CD4-positive, alpha-beta memory T cell (primary cell): ENCODE measurements around the gene PTPRT. TPM values are rescaled to one million over a fixed set of nuclear protein-coding genes. Genes with fewer than 3 reads are reported as not detected.

ENCODE experiments used
- CTCF ChIA-PET: fragments of 350-600 bp; sonication (Branson Sonifier 250); formaldehyde crosslinking; loops from one replicate; lab custom pipeline; 2021; ENCODE audit warnings: inconsistent platforms; ENCODE audit not compliant: partially characterized antibody; lab: Charles Lee
- POLR2A ChIA-PET: fragments of 350-600 bp; sonication (Branson Sonifier 250); formaldehyde crosslinking; loops from one replicate; lab custom pipeline; 2021; ENCODE audit not compliant: partially characterized antibody; lab: Charles Lee
- DNase-seq, 5 donors: peaks; one replicate each; pipeline versions ENCODE4 v3.0.0 to v3.0.0-alpha.2; 2020 to 2022; ENCODE audit warnings: mixed read lengths in 1 of 5
- H3K27ac ChIP-seq: one replicate; pipeline ENCODE4 v1.7.0; 2013; ENCODE audit warnings: low read depth, low read length
- H3K27me3 ChIP-seq: 2 replicates; pipeline ENCODE4 v1.7.0; 2013; ENCODE audit warnings: mild to moderate bottlenecking, low read length, moderate library complexity; ENCODE audit not compliant: insufficient read depth
- H3K36me3 ChIP-seq: 2 replicates; pipeline ENCODE4 v1.7.0; 2013; ENCODE audit warnings: mild to moderate bottlenecking, low read length, moderate library complexity; ENCODE audit not compliant: insufficient read depth
- H3K4me1 ChIP-seq: 2 replicates; pipeline ENCODE4 v1.7.0; 2013; ENCODE audit warnings: mild to moderate bottlenecking, low read length, moderate library complexity; ENCODE audit not compliant: insufficient read depth
- H3K4me3 ChIP-seq, 2 donors: one replicate each; pipeline ENCODE4 v1.7.0; 2013; ENCODE audit warnings: low read length in 2 of 2, mild to moderate bottlenecking in 1 of 2
- H3K9me3 ChIP-seq, 2 donors: one replicate each; pipeline ENCODE4 v1.7.0; 2013; ENCODE audit warnings: low read length in 2 of 2, control low read depth in 1 of 2; ENCODE audit not compliant: control insufficient read depth in 1 of 2
- H3K27ac Mint-ChIP-seq, 7 donors: one replicate each; pipeline ENCODE4 v1.8.0; 2020 to 2021; ENCODE audit warnings: mixed read lengths in 7 of 7, mild to moderate bottlenecking in 6 of 7, inconsistent platforms in 3 of 7, moderate library complexity in 3 of 7
- H3K27me3 Mint-ChIP-seq, 2 donors: one replicate each; pipeline ENCODE4 v1.8.0; 2020 to 2021; ENCODE audit warnings: mixed read lengths in 2 of 2
- H3K36me3 Mint-ChIP-seq, 2 donors: one replicate each; pipeline ENCODE4 v1.8.0; 2020 to 2021; ENCODE audit warnings: mixed read lengths in 2 of 2, inconsistent platforms in 1 of 2, mild to moderate bottlenecking in 1 of 2
- H3K4me1 Mint-ChIP-seq, 4 donors: one replicate each; pipeline ENCODE4 v1.8.0; 2020 to 2021; ENCODE audit warnings: mixed read lengths in 4 of 4, mild to moderate bottlenecking in 1 of 4
- H3K4me3 Mint-ChIP-seq, 8 donors: one replicate each; pipeline ENCODE4 v1.8.0; 2020 to 2021; ENCODE audit warnings: mixed read lengths in 8 of 8, mild to moderate bottlenecking in 7 of 8, moderate library complexity in 6 of 8, inconsistent platforms in 3 of 8
- H3K9me3 Mint-ChIP-seq, 8 donors: one replicate each; pipeline ENCODE4 v1.8.0; 2020 to 2021; ENCODE audit warnings: mixed read lengths in 8 of 8, mild to moderate bottlenecking in 5 of 8, inconsistent platforms in 3 of 8, moderate library complexity in 1 of 8
- intact Hi-C: fragments of 100-400 bp; cut with micrococcal nuclease; formaldehyde crosslinking; loops from one replicate; pipeline ENCODE4 v1.15.1; 2023
- polyA plus RNA-seq, 2 donors: library from polyadenylated mRNA; unstranded; fragments of 300-500 nt; fragmentation: Illumina TruSeq; gene quantifications; one replicate each; pipeline ENCODE4 v1.2.3, GENCODE V29; 2021
- total RNA-seq, 2 experiments: library from RNA; stranded (reverse); gene quantifications; one replicate each; pipeline ENCODE4 v1.2.3, GENCODE V29; 2021

The PTPRT gene
- total and polyA plus RNA-seq, 4 experiments from 2014 or later, result not detected

- H3K4me1 Mint-ChIP-seq, result no peaks in the 10 kb centered on the region
- no peak overlapping the region for H3K4me3 Mint-ChIP-seq
- H3K27me3 ChIP-seq, result no peaks in the 10 kb centered on the region
- no peak overlapping the region for H3K27ac ChIP-seq
- POLR2A ChIA-PET, result no interaction called here
- H3K27me3 Mint-ChIP-seq, result no peaks in the 10 kb centered on the region
- intact Hi-C loops, result no loop called here
- no peak for DNase-seq
- H3K36me3 ChIP-seq, result no peaks in the 10 kb centered on the region
- H3K36me3 Mint-ChIP-seq, result no peaks in the 10 kb centered on the region
- CTCF ChIA-PET, result no interaction called here
- no peaks in the 10 kb centered on the region for H3K4me1 ChIP-seq
- peaks cover 0 to 7% (median 4%) of the 10 kb centered on the region in 8 donors for H3K9me3 Mint-ChIP-seq
- H3K27ac Mint-ChIP-seq, result no peak overlapping the region
- no peak overlapping the region for H3K4me3 ChIP-seq
- H3K9me3 ChIP-seq, result no peaks in the 10 kb centered on the region
These were observed 996.6 kb downstream of the PTPRT start for GRCh38 chr20:42193119-42193518.

- ChIA-PET POLR2A (no interaction called here), CTCF (no interaction called here)
- H3K4me1 Mint-ChIP-seq, result no peaks in the 10 kb centered on the region
- Histone ChIP-seq H3K9me3 (no peaks in the 10 kb centered on the region), H3K4me3 (no peak overlapping the region), H3K36me3 (no peaks in the 10 kb centered on the region), H3K27me3 (no peaks in the 10 kb centered on the region), H3K27ac (no peak overlapping the region), H3K4me1 (no peaks in the 10 kb centered on the region)
- intact Hi-C loops, result no loop called here
- H3K4me3 Mint-ChIP-seq, result no peak overlapping the region
- peaks cover 0 to 10% (median 3%) of the 10 kb centered on the region in 8 donors for H3K9me3 Mint-ChIP-seq
- no peak overlapping the region for H3K27ac Mint-ChIP-seq
- no peaks in the 10 kb centered on the region for H3K36me3 Mint-ChIP-seq
- H3K27me3 Mint-ChIP-seq, result no peaks in the 10 kb centered on the region
- DNase-seq, result no peak
These were observed 997.4 kb downstream of the PTPRT start for GRCh38 chr20:42192321-42192720.

- no peaks in the 10 kb centered on the region for H3K36me3 ChIP-seq
- Mint-ChIP-seq H3K27me3 (no peaks in the 10 kb centered on the region), H3K4me3 (no peak overlapping the region), H3K27ac (no peak overlapping the region), H3K36me3 (no peaks in the 10 kb centered on the region), H3K4me1 (no peaks in the 10 kb centered on the region), H3K9me3 (peaks cover 0 to 10% (median 6%) of the 10 kb centered on the region in 8 donors)
- no peaks in the 10 kb centered on the region for H3K27me3 ChIP-seq
- ChIA-PET CTCF (no interaction called here), POLR2A (no interaction called here)
- intact Hi-C loops, result no loop called here
- no peak for DNase-seq
- H3K4me1 ChIP-seq, result no peaks in the 10 kb centered on the region
- no peak overlapping the region for H3K4me3 ChIP-seq
- H3K9me3 ChIP-seq, result no peaks in the 10 kb centered on the region
- H3K27ac ChIP-seq, result no peak overlapping the region
These were observed 998.4 kb downstream of the PTPRT start for GRCh38 chr20:42191140-42191860.

- Mint-ChIP-seq H3K4me1 (no peaks in the 10 kb centered on the region), H3K27ac (no peak overlapping the region), H3K36me3 (no peaks in the 10 kb centered on the region), H3K9me3 (peaks cover 0 to 14% (median 6%) of the 10 kb centered on the region in 8 donors), H3K27me3 (no peaks in the 10 kb centered on the region), H3K4me3 (no peak overlapping the region)
- intact Hi-C loops, result no loop called here
- CTCF ChIA-PET, result no interaction called here
- DNase-seq, result no peak
- Histone ChIP-seq H3K27me3 (no peaks in the 10 kb centered on the region), H3K9me3 (no peaks in the 10 kb centered on the region), H3K36me3 (no peaks in the 10 kb centered on the region), H3K4me3 (no peak overlapping the region), H3K4me1 (no peaks in the 10 kb centered on the region), H3K27ac (no peak overlapping the region)
- POLR2A ChIA-PET, result no interaction called here
These were observed 999.6 kb downstream of the PTPRT start for GRCh38 chr20:42190084-42190483.

- no peak for DNase-seq
- Histone ChIP-seq H3K36me3 (no peaks in the 10 kb centered on the region), H3K4me3 (no peak overlapping the region), H3K27ac (no peak overlapping the region), H3K27me3 (no peaks in the 10 kb centered on the region), H3K9me3 (no peaks in the 10 kb centered on the region), H3K4me1 (no peaks in the 10 kb centered on the region)
- no peaks in the 10 kb centered on the region for H3K4me1 Mint-ChIP-seq
- H3K4me3 Mint-ChIP-seq, result no peak overlapping the region
- POLR2A ChIA-PET, result no interaction called here
- intact Hi-C loops, result no loop called here
- no peaks in the 10 kb centered on the region for H3K27me3 Mint-ChIP-seq
- no peak overlapping the region for H3K27ac Mint-ChIP-seq
- H3K36me3 Mint-ChIP-seq, result no peaks in the 10 kb centered on the region
- H3K9me3 Mint-ChIP-seq, result peaks cover 0 to 12% (median 6%) of the 10 kb centered on the region in 8 donors
- CTCF ChIA-PET, result no interaction called here
These were observed 1003.4 kb downstream of the PTPRT start for GRCh38 chr20:42186337-42186736.

GRCh38 chr20:42183147-42183546 lies 1006.6 kb downstream of the PTPRT start:
- ChIA-PET CTCF (no interaction called here), POLR2A (no interaction called here)
- peaks cover 0 to 12% (median 6%) of the 10 kb centered on the region in 8 donors for H3K9me3 Mint-ChIP-seq
- no peak overlapping the region for H3K4me3 Mint-ChIP-seq
- intact Hi-C loops, result no loop called here
- H3K27me3 Mint-ChIP-seq, result no peaks in the 10 kb centered on the region
- Histone ChIP-seq H3K27me3 (no peaks in the 10 kb centered on the region), H3K9me3 (no peaks in the 10 kb centered on the region), H3K4me3 (no peak overlapping the region), H3K27ac (no peak overlapping the region), H3K36me3 (no peaks in the 10 kb centered on the region), H3K4me1 (no peaks in the 10 kb centered on the region)
- no peaks in the 10 kb centered on the region for H3K36me3 Mint-ChIP-seq
- H3K27ac Mint-ChIP-seq, result no peak overlapping the region
- H3K4me1 Mint-ChIP-seq, result no peaks in the 10 kb centered on the region
- DNase-seq, result no peak

- CTCF ChIA-PET, result no interaction called here
- Mint-ChIP-seq H3K27me3 (no peaks in the 10 kb centered on the region), H3K27ac (no peak overlapping the region), H3K4me3 (no peak overlapping the region), H3K4me1 (no peaks in the 10 kb centered on the region), H3K36me3 (no peaks in the 10 kb centered on the region), H3K9me3 (peaks cover 0 to 9% (median 3%) of the 10 kb centered on the region in 8 donors)
- Histone ChIP-seq H3K27me3 (no peaks in the 10 kb centered on the region), H3K4me1 (no peaks in the 10 kb centered on the region), H3K9me3 (no peaks in the 10 kb centered on the region), H3K27ac (no peak overlapping the region), H3K4me3 (no peak overlapping the region), H3K36me3 (no peaks in the 10 kb centered on the region)
- intact Hi-C loops, result no loop called here
- POLR2A ChIA-PET, result no interaction called here
- no peak for DNase-seq
These were observed 1008.6 kb downstream of the PTPRT start for GRCh38 chr20:42181064-42181463.
